Colon (tissue), 2 donors: ENCODE measurements around the gene TVP23A.

Experiments
- FAIRE-seq: peaks from 2 replicates; lab custom pipeline; 2012; peaks lifted over from hg19 to GRCh38; lab: Jason Lieb, UNC
- donor health status: control.
- donor health status: control.

The TVP23A gene

GRCh38 chr16:10817963-10818941, at the start of gene TVP23A:
TVP23A (minus strand) TSS chr16:10818794; CDS start chr16:10818493, 301 bp downstream.
- no peak for FAIRE-seq

- FAIRE-seq = no peak
These were observed 49.6 kb upstream of the TVP23A start for GRCh38 chr16:10868104-10868595.

- no peak for FAIRE-seq
These were observed 48.6 kb upstream of the TVP23A start for GRCh38 chr16:10867199-10867598.

GRCh38 chr16:10865991-10866966, 47.7 kb upstream of the TVP23A start:
- no peak for FAIRE-seq

DNA sequence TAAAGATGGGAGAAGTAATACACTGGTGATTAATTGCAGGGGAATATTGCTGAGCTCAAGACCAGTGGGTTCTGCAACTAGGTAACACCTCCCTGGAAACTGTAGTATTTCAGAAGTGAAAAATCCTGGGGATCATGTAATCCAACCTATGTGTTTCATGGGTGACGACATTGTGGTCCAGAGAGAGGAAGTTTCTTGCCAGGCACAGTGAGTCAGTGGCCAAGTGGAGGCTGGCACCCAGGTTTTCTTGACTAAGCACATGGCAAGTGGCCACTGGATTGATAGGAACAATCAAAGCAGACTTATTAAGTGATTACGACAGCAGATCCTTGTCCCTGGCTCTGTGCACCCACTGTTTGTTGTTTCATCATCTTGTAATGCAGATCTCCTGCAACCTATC, 43.8 kb upstream of the TVP23A start:
- FAIRE-seq = no peak

DNA sequence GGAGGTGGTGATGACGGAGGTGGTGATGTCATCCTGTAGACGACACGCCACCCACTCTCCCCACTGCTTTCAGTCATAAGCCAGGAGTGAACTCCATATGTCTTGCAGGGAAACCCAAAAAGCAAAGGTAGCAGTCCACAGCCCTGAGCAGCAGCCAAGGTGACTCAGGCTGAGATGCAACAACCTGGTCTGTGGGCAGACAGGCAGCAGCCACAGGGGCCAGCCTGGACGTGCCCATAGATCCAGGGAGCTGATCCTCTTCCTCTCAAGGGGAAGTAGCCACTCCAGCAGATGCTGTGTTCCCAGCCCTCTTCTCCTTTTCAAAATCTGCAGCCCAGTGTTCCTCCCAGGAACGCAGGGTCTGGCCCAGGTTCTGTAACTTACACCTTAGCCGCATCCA, 41.1 kb upstream of the TVP23A start:
- no peak for FAIRE-seq

DNA sequence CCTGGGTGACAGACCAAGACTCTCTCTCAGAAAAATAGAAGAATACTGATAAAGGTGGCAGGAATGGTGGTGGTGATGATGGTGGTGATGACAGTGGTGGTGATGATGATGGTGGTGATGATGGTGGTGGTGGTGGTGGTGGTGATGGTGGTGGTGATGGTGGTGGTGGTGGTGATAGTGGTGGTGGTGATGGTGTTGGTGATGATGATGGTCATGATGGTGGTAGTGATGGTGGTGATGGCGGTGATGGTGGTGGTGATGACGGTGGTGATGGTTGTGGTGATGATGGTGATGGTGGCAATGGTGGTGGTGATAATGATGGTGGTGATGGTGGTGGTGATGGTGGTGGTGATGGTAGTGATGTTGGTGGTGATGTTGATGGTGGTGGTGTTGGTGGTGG, 40.4 kb upstream of the TVP23A start:
- no peak for FAIRE-seq

DNA sequence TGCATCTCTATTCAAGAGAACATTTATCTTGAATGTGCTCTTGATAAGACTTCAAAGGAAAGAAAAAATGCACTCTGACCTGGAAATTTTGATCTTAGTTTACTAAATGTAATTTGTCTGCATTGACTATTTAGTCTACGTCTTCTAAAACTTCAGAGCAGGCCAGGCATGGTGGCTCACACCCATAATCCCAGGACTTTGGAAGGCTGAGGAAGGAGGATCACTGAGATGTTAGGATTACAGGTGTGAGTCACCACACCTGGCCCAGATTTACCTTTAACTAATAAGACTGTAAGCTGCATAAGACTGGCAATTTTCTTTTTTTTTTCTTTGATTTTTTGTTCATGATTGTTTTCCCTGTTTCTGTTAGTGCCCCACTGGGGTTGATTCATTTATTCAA, 39.6 kb upstream of the TVP23A start:
- no peak for FAIRE-seq

- no peak for FAIRE-seq
These were observed 37.4 kb upstream of the TVP23A start for GRCh38 chr16:10856042-10856441.

- no peak for FAIRE-seq
These were observed 34.4 kb upstream of the TVP23A start for GRCh38 chr16:10852948-10853347.

DNA sequence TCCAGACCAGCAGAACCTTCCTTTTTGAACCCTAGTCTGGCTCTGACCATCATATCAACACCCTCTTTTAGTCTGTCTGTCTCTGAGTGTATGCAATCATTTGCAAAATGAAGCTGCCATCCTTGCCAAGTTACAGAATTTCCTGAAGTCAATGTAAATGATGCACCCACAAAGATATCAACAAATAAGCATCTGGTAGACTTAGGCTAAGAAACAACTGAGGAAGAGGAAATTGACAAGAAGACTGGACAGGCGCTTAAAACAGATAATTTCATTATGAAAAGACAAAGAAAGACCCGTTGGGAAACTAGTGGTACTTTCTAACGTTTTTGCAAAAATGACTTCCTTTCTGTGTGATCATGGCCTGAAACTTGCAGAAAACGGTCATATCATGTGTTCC, 33.7 kb upstream of the TVP23A start:
- FAIRE-seq = no peak

- no peak for FAIRE-seq
These were observed 32.9 kb upstream of the TVP23A start for GRCh38 chr16:10851512-10851911.

DNA sequence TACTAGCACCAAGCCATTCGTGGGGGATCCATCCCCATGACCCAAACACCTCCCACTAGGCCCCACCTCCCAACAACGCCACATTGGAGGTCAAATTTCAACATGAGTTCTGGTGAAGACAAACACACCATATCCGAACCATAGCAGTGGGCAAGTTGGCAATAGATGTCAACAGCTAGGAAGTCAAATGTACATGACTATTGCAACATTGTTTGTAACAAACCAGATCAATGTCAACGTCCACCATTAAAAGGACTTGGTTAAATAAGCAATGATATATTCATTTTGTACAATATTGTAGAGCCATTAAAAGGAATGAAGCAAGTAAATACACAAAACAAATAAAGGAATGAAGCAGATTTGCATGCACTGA, 31.9 kb upstream of the TVP23A start:
- FAIRE-seq = no peak

GRCh38 chr16:10849736-10850477, 31.3 kb upstream of the TVP23A start:
- no peak for FAIRE-seq

DNA sequence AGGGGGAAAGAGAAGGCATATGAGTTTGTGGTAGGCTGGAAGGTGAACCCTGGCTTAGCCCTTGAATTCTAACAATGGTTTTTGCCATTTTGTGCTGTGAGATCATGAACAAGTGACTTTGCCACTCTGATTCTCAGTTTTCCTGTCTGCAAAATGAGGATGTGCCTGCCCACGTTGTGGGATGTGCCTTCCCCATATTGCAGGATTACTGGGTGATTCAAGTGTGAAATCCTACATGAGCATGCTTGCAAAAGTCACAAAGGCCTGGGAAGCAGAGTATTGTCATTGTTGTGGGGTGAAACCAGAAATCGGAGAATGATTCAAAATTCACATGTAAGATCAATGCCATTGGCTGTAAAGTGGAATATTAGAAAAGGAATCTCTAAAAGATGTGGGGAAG, 28.6 kb upstream of the TVP23A start:
- FAIRE-seq = no peak

- FAIRE-seq = no peak
These were observed 27.8 kb upstream of the TVP23A start for GRCh38 chr16:10846213-10846998.

DNA sequence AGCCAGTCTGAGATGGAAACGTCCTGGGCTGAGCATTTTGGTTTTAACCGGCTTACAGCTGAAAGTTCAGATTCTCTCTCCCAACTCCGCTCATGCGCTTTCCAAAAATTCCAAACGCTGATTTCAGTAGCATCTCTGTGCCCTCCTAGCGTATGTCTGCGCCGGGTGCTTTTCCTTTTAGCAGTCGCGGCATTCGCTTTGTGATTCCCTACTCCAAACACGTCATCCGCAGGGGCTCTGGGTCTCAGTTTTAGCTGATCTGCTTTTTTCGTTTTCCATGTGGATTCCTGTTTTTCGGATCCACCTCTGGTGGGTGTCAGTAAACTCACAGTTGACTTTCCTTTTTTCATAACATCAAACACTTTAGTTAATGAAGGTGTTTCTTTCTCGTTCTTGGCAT, 22.1 kb upstream of the TVP23A start:
- no peak for FAIRE-seq

- no peak for FAIRE-seq
These were observed 20.7 kb upstream of the TVP23A start for GRCh38 chr16:10839279-10839666.

GRCh38 chr16:10838621-10839278, 20.2 kb upstream of the TVP23A start:
- no peak for FAIRE-seq

GRCh38 chr16:10836174-10836853, 17.7 kb upstream of the TVP23A start:
- no peak for FAIRE-seq
